GM10266 (cell line): ENCODE data around the gene CDH4.

ENCODE experiments used
- DNase-seq: peaks from one replicate; pipeline ENCODE4 v3.0.0; 2012; ENCODE audit errors: extremely low spot score
- TF ChIP-seq, protein P1 (sequence below): IDR thresholded peaks from 2 replicates; pipeline ENCODE4 v1.5.1; 2012; ENCODE audit warnings: mild to moderate bottlenecking, low read depth; ENCODE audit not compliant: control insufficient read depth, insufficient read depth; ENCODE audit errors: missing control alignments

The CDH4 gene

DNA sequence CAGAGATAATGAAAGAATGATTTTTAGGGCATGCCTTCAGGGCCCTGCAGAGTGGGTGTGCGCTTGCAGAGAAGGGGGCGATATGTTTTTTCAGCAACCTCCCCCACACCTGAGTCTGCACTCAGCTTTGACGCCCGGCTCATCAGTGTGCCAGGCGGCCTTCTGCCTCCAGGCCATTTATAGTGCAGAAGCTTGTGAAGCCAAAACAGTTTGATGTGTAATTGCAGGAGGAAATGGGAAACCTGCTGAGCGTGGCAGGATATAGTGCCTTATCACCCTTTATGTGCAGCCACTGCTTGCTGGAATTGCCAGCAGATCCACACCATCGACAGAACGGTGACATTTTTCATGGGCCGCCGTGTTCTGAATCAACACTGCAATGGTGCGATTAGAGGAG lies 178.2 kb downstream of the CDH4 start:
- DNase-seq: no peak
- TF ChIP-seq, protein P1, sequence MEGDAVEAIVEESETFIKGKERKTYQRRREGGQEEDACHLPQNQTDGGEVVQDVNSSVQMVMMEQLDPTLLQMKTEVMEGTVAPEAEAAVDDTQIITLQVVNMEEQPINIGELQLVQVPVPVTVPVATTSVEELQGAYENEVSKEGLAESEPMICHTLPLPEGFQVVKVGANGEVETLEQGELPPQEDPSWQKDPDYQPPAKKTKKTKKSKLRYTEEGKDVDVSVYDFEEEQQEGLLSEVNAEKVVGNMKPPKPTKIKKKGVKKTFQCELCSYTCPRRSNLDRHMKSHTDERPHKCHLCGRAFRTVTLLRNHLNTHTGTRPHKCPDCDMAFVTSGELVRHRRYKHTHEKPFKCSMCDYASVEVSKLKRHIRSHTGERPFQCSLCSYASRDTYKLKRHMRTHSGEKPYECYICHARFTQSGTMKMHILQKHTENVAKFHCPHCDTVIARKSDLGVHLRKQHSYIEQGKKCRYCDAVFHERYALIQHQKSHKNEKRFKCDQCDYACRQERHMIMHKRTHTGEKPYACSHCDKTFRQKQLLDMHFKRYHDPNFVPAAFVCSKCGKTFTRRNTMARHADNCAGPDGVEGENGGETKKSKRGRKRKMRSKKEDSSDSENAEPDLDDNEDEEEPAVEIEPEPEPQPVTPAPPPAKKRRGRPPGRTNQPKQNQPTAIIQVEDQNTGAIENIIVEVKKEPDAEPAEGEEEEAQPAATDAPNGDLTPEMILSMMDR: no peak

DNA sequence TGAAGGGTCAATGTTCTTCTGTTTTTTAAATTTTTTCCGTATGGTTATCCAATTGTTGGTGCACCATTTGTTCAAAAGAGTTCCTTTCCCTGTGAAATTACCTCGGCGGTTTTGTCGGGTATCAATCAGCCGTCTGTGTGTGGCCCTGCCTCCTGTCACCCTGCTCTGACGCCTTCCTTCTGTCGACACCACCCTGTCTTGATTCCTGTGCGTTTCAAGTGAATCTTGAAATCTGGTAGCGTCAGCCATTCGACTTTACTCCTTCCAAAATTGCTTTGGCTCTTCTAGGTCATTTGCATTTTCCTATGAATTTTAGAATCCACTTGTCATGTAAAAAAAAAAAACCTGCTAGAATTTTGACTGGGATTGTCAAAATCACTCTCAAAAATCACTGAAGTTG lies 181.1 kb downstream of the CDH4 start:
- DNase-seq: no peak
- TF ChIP-seq, protein P1: no peak

DNA sequence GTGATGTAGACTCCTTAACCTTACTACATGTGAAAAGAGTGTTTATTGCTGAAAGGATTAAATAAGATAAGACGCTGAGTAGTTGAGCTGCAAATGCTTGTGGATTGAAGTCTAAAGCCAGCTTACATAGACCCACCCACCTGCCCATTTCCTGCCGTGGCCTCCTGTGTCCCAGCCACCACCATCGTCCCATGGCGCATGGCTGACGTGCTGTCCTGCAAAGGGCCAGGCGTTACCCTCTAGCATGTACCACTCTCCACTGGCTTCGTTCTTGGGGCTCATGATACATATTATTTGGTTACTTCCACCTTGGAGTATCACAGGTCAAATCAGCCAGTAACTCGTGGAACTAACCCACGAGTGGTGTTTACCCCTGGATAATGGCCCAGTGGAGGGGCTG lies 181.8 kb downstream of the CDH4 start:
- TF ChIP-seq, protein P1: no peak
- no peak for DNase-seq

DNA sequence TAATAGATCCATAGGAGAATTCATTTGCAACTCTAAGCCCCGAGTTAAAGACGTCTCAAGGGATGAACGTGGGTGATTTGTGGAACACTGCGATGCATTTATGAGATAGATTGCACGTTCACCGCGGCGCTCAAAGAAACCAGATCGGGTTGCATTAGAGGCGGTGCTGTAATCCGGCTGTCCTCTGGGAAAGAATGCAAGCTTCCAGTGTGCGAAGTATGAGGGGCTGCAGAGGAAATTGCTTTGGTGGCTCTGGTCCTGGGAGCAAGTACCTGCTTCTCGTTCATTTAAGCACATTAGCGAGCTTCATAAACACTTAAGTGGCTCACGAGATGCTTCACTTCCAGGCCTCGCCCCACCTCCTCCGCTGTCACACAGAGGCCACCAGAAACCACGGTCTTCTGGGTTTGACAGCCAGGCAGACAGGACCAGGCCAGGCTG lies 182.3 kb downstream of the CDH4 start:
- TF ChIP-seq, protein P1: no peak
- no peak for DNase-seq

DNA sequence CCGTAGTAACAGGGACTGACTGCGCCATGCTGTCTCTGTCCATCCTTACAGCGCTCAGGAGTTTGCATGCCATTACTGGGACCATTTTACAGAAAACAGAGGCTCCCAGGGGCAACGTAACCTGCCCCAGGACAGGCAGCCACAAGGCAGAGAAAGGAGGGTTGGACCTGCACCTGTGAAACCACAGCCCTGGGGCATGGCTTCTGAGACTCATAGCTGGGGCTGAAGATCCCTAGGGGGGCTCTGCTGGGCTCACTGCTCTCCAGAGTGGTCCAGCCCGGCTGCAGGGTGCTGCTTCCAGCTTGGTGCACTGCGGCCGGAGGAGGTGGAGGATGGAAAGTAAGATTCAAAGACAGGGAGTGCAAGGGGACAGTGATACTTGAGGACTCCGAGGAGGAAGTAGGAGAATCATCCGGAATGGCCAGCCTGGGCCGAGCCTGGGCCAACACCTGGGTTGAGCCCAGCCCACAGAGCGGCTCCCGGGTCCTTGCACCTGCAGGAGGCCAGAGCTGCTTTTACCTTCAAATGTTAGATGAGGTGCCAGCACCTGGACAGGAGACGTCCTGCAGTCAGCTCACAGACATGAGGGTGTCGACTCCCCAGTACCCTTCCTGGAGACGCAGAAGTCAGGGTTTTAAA lies 183.2 kb downstream of the CDH4 start:
- DNase-seq: no peak
- TF ChIP-seq, protein P1: no peak

DNA sequence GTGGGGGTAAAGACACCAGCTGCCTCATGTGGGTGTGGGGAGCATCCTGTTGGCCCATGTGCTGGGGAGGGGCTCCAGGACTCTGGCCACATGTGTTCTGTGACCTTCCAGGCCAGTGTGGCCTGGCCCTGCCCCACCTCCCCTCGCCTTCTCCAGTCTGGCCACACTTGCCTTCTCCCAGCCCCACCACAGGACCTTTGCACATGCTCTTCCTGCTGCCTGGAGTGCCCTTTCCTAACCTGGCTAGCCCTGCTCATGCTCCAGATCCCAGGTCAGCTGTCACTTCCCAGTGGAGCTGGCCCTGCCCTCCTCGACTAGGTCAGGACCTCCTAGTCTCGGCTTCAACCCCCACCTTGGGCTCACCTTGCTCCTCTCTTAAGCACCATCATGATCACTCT lies 183.8 kb downstream of the CDH4 start:
- TF ChIP-seq, protein P1: no peak
- no peak for DNase-seq

DNA sequence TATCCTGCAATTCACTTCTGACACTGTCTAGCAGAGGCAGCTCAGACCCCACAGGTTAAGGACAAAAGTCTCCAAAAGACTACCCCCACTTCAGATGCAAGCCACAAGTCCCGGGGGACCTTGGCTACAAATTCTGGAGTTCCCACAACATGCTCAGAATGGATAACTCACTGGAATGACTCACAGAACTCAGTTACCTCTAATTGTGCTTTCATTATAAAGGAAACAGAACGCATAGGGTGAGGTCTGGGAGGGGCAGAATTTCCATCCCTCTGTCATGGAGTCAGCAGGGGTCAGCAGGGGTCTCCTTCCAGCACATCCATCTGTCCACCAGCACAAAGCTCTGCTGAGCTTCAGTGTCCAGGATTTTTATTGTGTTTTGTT lies 184.2 kb downstream of the CDH4 start:
- TF ChIP-seq, protein P1: no peak
- no peak for DNase-seq
